ENCODE measurements around the gene B4GALT3. TPM values are rescaled to one million over a fixed set of nuclear protein-coding genes. Genes with fewer than 3 reads are reported as not detected.

Gene B4GALT3
- total RNA-seq, 2 donors from 2014 or later, result 38.2 to 68.7 TPM

GRCh38 chr1:161174911-161175310 is 2.4 kb downstream of the B4GALT3 start:
- Histone ChIP-seq H3K27me3 (replicated peaks; ENCODE audit: insufficient read depth) (no peaks in the 10 kb centered on the region), H3K4me1 (replicated peaks) (no peaks in the 10 kb centered on the region), H3K36me3 (peaks cover 0 to 17% of the 10 kb centered on the region in 2 donors), H3K4me3 (no peak overlapping the region), H3K27ac (no peak overlapping the region), H3K9me3 (no peaks in the 10 kb centered on the region)
- 92% methylated on average over 11 of the region's 11 CpGs for WGBS
- DNase-seq (ENCODE audit: low spot score), result no peak
- intact Hi-C loops (cut with DNase I), result no loop called here
- no peak for TF ChIP-seq POLR2AphosphoS5 (IDR thresholded peaks at IDR 0.05)
- no peak for TF ChIP-seq CTCF (IDR thresholded peaks at IDR 0.05)
- no peak for TF ChIP-seq POLR2A (IDR thresholded peaks at IDR 0.05)

GRCh38 chr1:161173711-161174110 is 3.6 kb downstream of the B4GALT3 start:
- WGBS, result 95% methylated on average over 11 of the region's 11 CpGs
- Histone ChIP-seq H3K4me1 (replicated peaks) (no peaks in the 10 kb centered on the region), H3K9me3 (no peaks in the 10 kb centered on the region), H3K36me3 (peaks cover 0 to 17% of the 10 kb centered on the region in 2 donors), H3K27ac (no peak overlapping the region), H3K27me3 (replicated peaks; ENCODE audit: insufficient read depth) (no peaks in the 10 kb centered on the region), H3K4me3 (no peak overlapping the region)
- DNase-seq (ENCODE audit: low spot score), result no peak
- intact Hi-C loops (cut with DNase I), result no loop called here
- no peak for TF ChIP-seq CTCF (IDR thresholded peaks at IDR 0.05)
- TF ChIP-seq POLR2A (IDR thresholded peaks at IDR 0.05), result no peak
- no peak for TF ChIP-seq POLR2AphosphoS5 (IDR thresholded peaks at IDR 0.05)

GRCh38 chr1:161172776-161173376 is 4.4 kb downstream of the B4GALT3 start:
- WGBS, result 60% methylated on average over 4 of the region's 4 CpGs
- DNase-seq (ENCODE audit: low spot score), result no peak
- intact Hi-C loops (cut with DNase I), result no loop called here

GRCh38 chr1:161172349-161172748 is 5.0 kb downstream of the B4GALT3 start:
- TF ChIP-seq POLR2A (IDR thresholded peaks at IDR 0.05) (no peak), POLR2AphosphoS5 (IDR thresholded peaks at IDR 0.05) (no peak), CTCF (IDR thresholded peaks at IDR 0.05) (no peak)
- intact Hi-C loops (cut with DNase I), result no loop called here
- DNase-seq (ENCODE audit: low spot score), result peak; percentile 29
- H3K4me3 ChIP-seq, result no peak overlapping the region
- no peaks in the 10 kb centered on the region for H3K27me3 ChIP-seq (replicated peaks; ENCODE audit: insufficient read depth)
- 63% methylated on average over 1 of the region's 1 CpG for WGBS
- peaks cover 0 to 17% of the 10 kb centered on the region in 2 donors for H3K36me3 ChIP-seq
- peak overlapping the region in 1 of 2 donors; percentile 25 for H3K27ac ChIP-seq
- no peaks in the 10 kb centered on the region for H3K4me1 ChIP-seq (replicated peaks)
- H3K9me3 ChIP-seq, result no peaks in the 10 kb centered on the region

More at GRCh38 chr1:161172776-161173376, 4.4 kb downstream of the B4GALT3 start:
- Histone ChIP-seq H3K4me1 (replicated peaks) (no peaks in the 10 kb centered on the region), H3K27ac (no peak overlapping the region), H3K9me3 (no peaks in the 10 kb centered on the region), H3K27me3 (replicated peaks; ENCODE audit: insufficient read depth) (no peaks in the 10 kb centered on the region), H3K36me3 (peaks cover 0 to 17% of the 10 kb centered on the region in 2 donors), H3K4me3 (no peak overlapping the region)
- no peak for TF ChIP-seq POLR2A (IDR thresholded peaks at IDR 0.05)
- no peak for TF ChIP-seq CTCF (IDR thresholded peaks at IDR 0.05)
- TF ChIP-seq POLR2AphosphoS5 (IDR thresholded peaks at IDR 0.05), result no peak

GRCh38 chr1:161171696-161172095 is 5.6 kb downstream of the B4GALT3 start:
- TF ChIP-seq POLR2A (IDR thresholded peaks at IDR 0.05), result no peak
- TF ChIP-seq CTCF (IDR thresholded peaks at IDR 0.05), result no peak
- TF ChIP-seq POLR2AphosphoS5 (IDR thresholded peaks at IDR 0.05), result no peak
- peak overlapping the region in 1 of 2 donors; percentile 25 for H3K27ac ChIP-seq
- no peak overlapping the region for H3K4me3 ChIP-seq
- no peak for DNase-seq (ENCODE audit: low spot score)
- peaks cover 0 to 17% of the 10 kb centered on the region in 2 donors for H3K36me3 ChIP-seq
- no peaks in the 10 kb centered on the region for H3K4me1 ChIP-seq (replicated peaks)
- WGBS, result 82% methylated on average over 12 of the region's 12 CpGs
- H3K9me3 ChIP-seq, result no peaks in the 10 kb centered on the region
- intact Hi-C loops (cut with DNase I), result no loop called here
- H3K27me3 ChIP-seq (replicated peaks; ENCODE audit: insufficient read depth), result no peaks in the 10 kb centered on the region

All from prostate gland (tissue), 2 donors.